Neuronal stem cell (in vitro differentiated cells): ENCODE results near the gene ZNF592.
"Not testable (repeated sequence)": the region's sequence is repeated elsewhere in the genome, so short reads cannot be mapped to it uniquely, and the experiment has no call there.

Experiments used
- DNase-seq: peaks from one replicate; pipeline ENCODE4 v3.0.0-alpha.2; 2013; ENCODE audit warnings: low spot score
- H2AFZ ChIP-seq: one replicate; pipeline ENCODE4 v1.6.1; 2013; ENCODE audit warnings: mild to moderate bottlenecking, low read length, inconsistent platforms
- H2AK5ac ChIP-seq: 2 replicates; pipeline ENCODE4 v1.6.1; 2013; ENCODE audit warnings: low read depth, mild to moderate bottlenecking, inconsistent platforms, low read length, moderate library complexity, mixed read lengths
- H2BK120ac ChIP-seq: 2 replicates; pipeline ENCODE4 v1.6.1; 2013; ENCODE audit warnings: low read depth, mild to moderate bottlenecking, inconsistent platforms, low read length, moderate library complexity, mixed read lengths
- H2BK12ac ChIP-seq: one replicate; pipeline ENCODE4 v1.6.1; 2013; ENCODE audit warnings: low read length, inconsistent platforms
- H2BK15ac ChIP-seq: 2 replicates; pipeline ENCODE4 v1.6.1; 2013; ENCODE audit warnings: mild to moderate bottlenecking, low read length, inconsistent platforms, mixed read lengths
- H2BK5ac ChIP-seq: one replicate; pipeline ENCODE4 v1.6.1; 2013; ENCODE audit warnings: inconsistent platforms, mild to moderate bottlenecking, low read length, moderate library complexity
- H3K14ac ChIP-seq: one replicate; pipeline ENCODE4 v1.6.1; 2013; ENCODE audit warnings: low read length, inconsistent platforms
- H3K18ac ChIP-seq: 2 replicates; pipeline ENCODE4 v1.6.1; 2013; ENCODE audit warnings: low read length, inconsistent platforms
- H3K23ac ChIP-seq: 2 replicates; pipeline ENCODE4 v1.6.1; 2013; ENCODE audit warnings: low read depth, mild to moderate bottlenecking, mixed read lengths, low read length, inconsistent platforms; ENCODE audit not compliant: poor library complexity
- H3K27ac ChIP-seq: replicated peaks from 3 replicates; pipeline ENCODE4 v1.5.1; 2013; ENCODE audit warnings: low read length, inconsistent platforms
- H3K27me3 ChIP-seq, 3 experiments: 2 replicates each; pipeline ENCODE4 v1.6.1; 2013; ENCODE audit warnings: low read length in 3 of 3, mild to moderate bottlenecking in 2 of 3, inconsistent platforms in 1 of 3, low read depth in 1 of 3, mixed read lengths in 1 of 3, moderate library complexity in 1 of 3; ENCODE audit not compliant: control insufficient read depth in 3 of 3, insufficient read depth in 3 of 3
- H3K36me3 ChIP-seq, 2 donors: replicated peaks in 1 of 2; 2 replicates each; pipeline ENCODE4 v1.6.1; 2013; ENCODE audit warnings: low read length in 2 of 2; ENCODE audit not compliant: control insufficient read depth in 2 of 2, insufficient read depth in 2 of 2
- H3K4ac ChIP-seq: 2 replicates; pipeline ENCODE4 v1.6.1; 2013; ENCODE audit warnings: inconsistent platforms, mild to moderate bottlenecking, low read length, moderate library complexity
- H3K4me1 ChIP-seq, 2 donors: 1 replicate in 1 of 2; 2 replicates in 1 of 2; pipeline ENCODE4 v1.6.1; 2013; ENCODE audit warnings: low read length in 2 of 2, low read depth in 1 of 2; ENCODE audit not compliant: control insufficient read depth in 2 of 2, insufficient read depth in 1 of 2
- H3K4me2 ChIP-seq: one replicate; pipeline ENCODE4 v1.6.1; 2013; ENCODE audit warnings: mild to moderate bottlenecking, low read length, inconsistent platforms; ENCODE audit not compliant: insufficient read depth, poor library complexity, severe bottlenecking
- H3K4me3 ChIP-seq, 2 donors: 2 replicates each; pipeline ENCODE4 v1.5.1; 2013; ENCODE audit warnings: low read length in 2 of 2, mild to moderate bottlenecking in 2 of 2, inconsistent platforms in 1 of 2, moderate library complexity in 1 of 2
- H3K79me1 ChIP-seq: one replicate; pipeline ENCODE4 v1.6.1; 2013; ENCODE audit warnings: low read depth, mild to moderate bottlenecking, inconsistent platforms, low read length, moderate library complexity
- H3K9ac ChIP-seq: one replicate; pipeline ENCODE4 v1.6.1; 2013; ENCODE audit warnings: mild to moderate bottlenecking, low read depth, low read length, inconsistent platforms; ENCODE audit not compliant: poor library complexity
- H3K9me3 ChIP-seq, 2 donors: replicated peaks in 1 of 2; 2 replicates each; pipeline versions ENCODE3 to v1.6.1; 2013; ENCODE audit warnings: low read length in 2 of 2, mild to moderate bottlenecking in 2 of 2, inconsistent platforms in 1 of 2, low read depth in 1 of 2, mixed read lengths in 1 of 2, moderate library complexity in 1 of 2; ENCODE audit not compliant: control insufficient read depth in 2 of 2, insufficient read depth in 1 of 2
- H4K8ac ChIP-seq: one replicate; pipeline ENCODE4 v1.6.1; 2013; ENCODE audit warnings: low read depth, mild to moderate bottlenecking, inconsistent platforms, low read length, moderate library complexity
- H4K91ac ChIP-seq: one replicate; pipeline ENCODE4 v1.6.1; 2013; ENCODE audit warnings: low read length, low read depth, mild to moderate bottlenecking, inconsistent platforms; ENCODE audit not compliant: poor library complexity
- WGBS, 2 donors: extraction: QIAGEN DNeasy Blood & Tissue Kit; methylation state at CpG; one replicate each; pipeline ENCODE4 v1.1.7; 2013; ENCODE audit warnings: missing lambda C conversion rate in 2 of 2, mixed read lengths in 1 of 2; ENCODE audit not compliant: insufficient read length in 2 of 2, insufficient replicate concordance in 1 of 2; ENCODE audit errors: extremely low coverage in 2 of 2; 5-methylcytosine and 5-hydroxymethylcytosine counted together

ZNF592 gene

DNA sequence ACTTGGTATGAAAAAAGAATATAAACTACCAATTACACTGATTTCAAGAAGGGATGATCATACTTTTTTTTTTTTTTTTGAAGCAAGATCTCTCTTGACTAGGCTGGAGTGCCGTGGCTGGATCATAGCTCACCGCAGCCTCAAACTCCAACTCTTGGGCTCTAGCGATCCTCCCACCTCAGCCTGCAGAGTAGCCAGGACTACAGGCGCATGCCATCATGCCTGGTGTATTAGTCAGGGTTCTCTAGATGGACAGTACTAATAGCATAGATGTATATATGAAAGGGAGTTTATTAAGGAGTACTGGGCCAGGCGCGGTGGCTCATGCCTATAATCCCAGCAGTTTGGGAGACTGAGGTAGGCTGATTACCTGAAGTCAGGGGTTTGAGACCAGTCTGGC, 21.0 kb upstream of the ZNF592 start:
- no peaks in the 10 kb centered on the region for H3K4me1 ChIP-seq
- no peak for DNase-seq
- H2AFZ ChIP-seq: no peak overlapping the region
- H3K4ac ChIP-seq: no peak overlapping the region
- H3K18ac ChIP-seq: no peak overlapping the region
- no peak overlapping the region for H2BK120ac ChIP-seq
- H3K4me2 ChIP-seq: no peak overlapping the region
- no peaks in the 10 kb centered on the region for H3K79me1 ChIP-seq
- no peak overlapping the region for H4K8ac ChIP-seq
- no peak overlapping the region for H3K23ac ChIP-seq
- H3K27ac ChIP-seq: no peak overlapping the region
- no peak overlapping the region for H3K14ac ChIP-seq
- no peak overlapping the region for H3K4me3 ChIP-seq
- no peak overlapping the region for H2BK5ac ChIP-seq
- no peaks in the 10 kb centered on the region for H3K27me3 ChIP-seq
- no peak overlapping the region for H2BK12ac ChIP-seq
- H2AK5ac ChIP-seq: no peak overlapping the region
- H2BK15ac ChIP-seq: no peak overlapping the region
- no peaks in the 10 kb centered on the region for H3K36me3 ChIP-seq
- H4K91ac ChIP-seq: no peak overlapping the region
- no peak overlapping the region for H3K9ac ChIP-seq
- no CpG with 5 or more reads among the region's 6 CpGs for WGBS, 2 donors
- H3K9me3 ChIP-seq: no peaks in the 10 kb centered on the region

GRCh38 chr15:84731774-84732173, 16.6 kb upstream of the ZNF592 start:
- Histone ChIP-seq H3K9ac (no peak overlapping the region), H2BK5ac (no peak overlapping the region), H3K79me1 (no peaks in the 10 kb centered on the region), H3K27ac (no peak overlapping the region), H3K27me3 (no peaks in the 10 kb centered on the region), H3K36me3 (no peaks in the 10 kb centered on the region), H2BK120ac (no peak overlapping the region), H2BK15ac (no peak overlapping the region), H3K14ac (no peak overlapping the region), H3K4me1 (peaks cover 7 to 8% of the 10 kb centered on the region in 2 donors), H3K18ac (no peak overlapping the region), H3K4me2 (no peak overlapping the region), H3K23ac (no peak overlapping the region), H4K91ac (no peak overlapping the region), H4K8ac (no peak overlapping the region), H3K4ac (no peak overlapping the region), H3K4me3 (no peak overlapping the region), H2BK12ac (no peak overlapping the region), H2AK5ac (no peak overlapping the region), H2AFZ (no peak overlapping the region), H3K9me3 (no peaks in the 10 kb centered on the region)
- no peak for DNase-seq

DNA sequence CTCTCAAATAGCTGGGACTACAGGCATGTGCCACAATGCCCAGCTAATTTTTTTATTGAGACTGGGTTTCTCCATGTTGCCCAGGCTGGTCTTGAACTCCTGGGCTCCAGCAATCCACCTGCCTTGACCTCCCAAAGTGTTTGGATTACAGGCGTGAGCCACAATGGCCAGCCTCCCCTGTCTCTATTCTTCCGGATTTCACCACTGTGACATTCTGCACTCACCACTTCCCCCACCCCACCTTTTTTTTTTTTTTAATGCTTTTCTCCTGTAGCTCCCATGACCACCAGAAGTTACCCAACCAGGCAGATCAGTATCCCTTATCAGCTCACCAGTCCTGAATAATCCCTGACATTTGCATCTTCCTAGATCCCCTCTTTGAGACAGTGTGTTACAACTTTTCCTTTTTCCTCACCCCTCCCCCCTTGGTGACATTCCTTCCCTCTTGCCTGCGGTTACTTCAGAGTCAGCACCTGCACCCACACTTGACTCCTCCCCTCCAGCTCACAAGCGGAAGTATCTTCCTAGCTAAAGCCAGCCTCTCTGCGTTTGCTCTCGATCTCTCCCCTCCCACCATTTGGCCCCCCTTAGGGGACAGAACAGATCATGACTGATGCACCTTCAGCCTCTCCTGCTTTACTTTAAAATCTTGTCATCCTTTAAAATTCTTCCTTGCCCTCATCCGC, 13.5 kb upstream of the ZNF592 start:
- H3K18ac ChIP-seq: peak overlapping the region; percentile 17
- no peak overlapping the region for H2BK5ac ChIP-seq
- H3K27me3 ChIP-seq: no peaks in the 10 kb centered on the region
- no peak overlapping the region for H3K4ac ChIP-seq
- no peak overlapping the region for H2AK5ac ChIP-seq
- H3K4me1 ChIP-seq: peaks cover 7 to 8% of the 10 kb centered on the region in 2 donors
- no peak overlapping the region for H2BK120ac ChIP-seq
- no peaks in the 10 kb centered on the region for H3K36me3 ChIP-seq
- H3K9ac ChIP-seq: no peak overlapping the region
- no peak overlapping the region for H3K14ac ChIP-seq
- no peak overlapping the region for H4K91ac ChIP-seq
- H3K4me3 ChIP-seq: no peak overlapping the region
- no peak overlapping the region for H2BK15ac ChIP-seq
- no peak for DNase-seq
- H3K23ac ChIP-seq: no peak overlapping the region
- H3K4me2 ChIP-seq: peak overlapping the region; percentile 21
- no peak overlapping the region for H3K27ac ChIP-seq
- H4K8ac ChIP-seq: no peak overlapping the region
- H2AFZ ChIP-seq: peak overlapping the region; percentile 71
- no peaks in the 10 kb centered on the region for H3K79me1 ChIP-seq
- no peaks in the 10 kb centered on the region for H3K9me3 ChIP-seq
- H2BK12ac ChIP-seq: no peak overlapping the region
- no CpG with 5 or more reads among the region's 7 CpGs for WGBS, 2 donors

DNA sequence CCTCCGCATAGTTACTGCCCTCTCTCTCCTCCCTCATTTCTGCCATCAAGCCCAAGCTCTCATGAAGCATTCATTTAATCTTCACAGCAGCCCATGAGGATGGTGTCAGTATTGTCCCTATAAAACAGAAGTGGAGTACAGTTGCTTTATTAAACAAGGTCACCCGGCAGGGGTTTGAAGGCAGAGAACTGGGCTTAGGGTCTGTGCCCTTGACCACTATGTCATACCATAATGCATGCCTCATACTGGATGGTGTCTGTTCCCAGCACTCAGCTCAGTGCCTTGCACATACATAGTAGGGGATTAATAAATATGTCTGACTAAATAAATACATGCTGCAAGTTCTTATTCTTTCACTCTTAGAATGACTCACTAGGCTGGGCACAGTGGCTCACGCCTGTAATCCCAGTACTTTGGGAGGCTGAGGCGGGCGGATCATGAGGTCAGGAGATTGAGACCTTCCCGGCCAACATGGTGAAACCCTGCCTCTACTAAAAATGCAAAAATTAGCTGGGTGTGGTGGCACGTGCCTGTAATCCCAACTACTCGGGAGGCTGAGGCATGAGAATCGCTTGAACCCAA, 12.8 kb upstream of the ZNF592 start:
- H2BK120ac ChIP-seq, H3K27me3 ChIP-seq, H2BK15ac ChIP-seq, H3K36me3 ChIP-seq, H3K4me2 ChIP-seq, H3K9ac ChIP-seq, H4K91ac ChIP-seq, H3K79me1 ChIP-seq, H3K18ac ChIP-seq, DNase-seq, H2BK5ac ChIP-seq, H3K4me3 ChIP-seq, H3K14ac ChIP-seq, H2BK12ac ChIP-seq, H3K4ac ChIP-seq, H2AK5ac ChIP-seq, H3K4me1 ChIP-seq, H3K23ac ChIP-seq, H3K9me3 ChIP-seq, H3K27ac ChIP-seq, H4K8ac ChIP-seq: not testable (repeated sequence)
- whole genome bisulfite sequencing, 2 donors: no CpG with 5 or more reads among the region's 9 CpGs
- peak overlapping the region; percentile 71 for H2AFZ ChIP-seq
